ENCODE data around the gene EGR2.

EGR2 gene

DNA sequence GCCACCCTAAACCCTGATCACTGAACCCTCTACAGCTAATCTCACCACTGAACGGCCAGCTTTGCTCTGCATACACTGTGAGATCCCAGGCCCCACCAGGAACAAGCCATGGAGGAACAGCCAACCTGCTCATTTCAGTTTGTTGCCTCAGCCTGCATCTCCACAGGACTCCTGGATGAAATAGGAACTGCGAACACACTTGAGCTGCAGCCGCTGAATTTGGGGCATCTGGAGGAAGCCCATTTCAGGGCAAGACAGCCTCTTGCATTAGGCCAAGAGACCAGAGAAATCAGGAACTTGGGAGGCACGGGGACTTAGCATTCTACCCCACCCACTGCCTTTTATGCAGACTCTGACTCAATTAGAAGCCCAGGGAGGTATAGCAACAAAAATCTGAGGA is 14.5 kb upstream of the EGR2 start:
- no peak overlapping the region for H3K4me2 ChIP-seq (ENCODE audit: insufficient read depth, low read length, poor library complexity, severe bottlenecking)
- H3K27ac ChIP-seq (replicated peaks; ENCODE audit: low read length): no peak overlapping the region
- no peaks in the 10 kb centered on the region for H3K4me1 ChIP-seq (ENCODE audit: control insufficient read depth in 2 of 2, insufficient read depth in 1 of 2, low read depth in 1 of 2, low read length in 2 of 2)
- H3K18ac ChIP-seq (ENCODE audit: low read length): no peak overlapping the region
- WGBS, 2 donors (ENCODE audit: extremely low coverage in 2 of 2, insufficient read length in 2 of 2, insufficient replicate concordance in 1 of 2): no CpG with 5 or more reads among the region's 4 CpGs
- no peak overlapping the region for H3K23ac ChIP-seq (ENCODE audit: low read depth, low read length, poor library complexity)
- H3K79me1 ChIP-seq (ENCODE audit: low read depth, low read length): no peaks in the 10 kb centered on the region
- H2BK5ac ChIP-seq (ENCODE audit: low read length): no peak overlapping the region
- peaks cover 0 to 12% (median 0%) of the 10 kb centered on the region in 3 experiments for H3K27me3 ChIP-seq (ENCODE audit: control insufficient read depth in 3 of 3, insufficient read depth in 3 of 3, low read depth in 1 of 3, low read length in 3 of 3)
- no peak overlapping the region for H3K4ac ChIP-seq (ENCODE audit: low read length)
- peak overlapping the region; percentile 55 for H2BK15ac ChIP-seq (ENCODE audit: low read length)
- no peak overlapping the region for H3K14ac ChIP-seq (ENCODE audit: low read length)
- H3K9me3 ChIP-seq (replicated peaks in 1 of 2; ENCODE audit: control insufficient read depth in 2 of 2, insufficient read depth in 1 of 2, low read depth in 1 of 2, low read length in 2 of 2): no peaks in the 10 kb centered on the region
- H2BK120ac ChIP-seq (ENCODE audit: low read depth, low read length): no peak overlapping the region
- H3K9ac ChIP-seq (ENCODE audit: low read depth, low read length, poor library complexity): no peak overlapping the region
- no peak overlapping the region for H4K91ac ChIP-seq (ENCODE audit: low read depth, low read length, poor library complexity)
- H2BK12ac ChIP-seq (ENCODE audit: low read length): no peak overlapping the region
- no peak overlapping the region for H4K8ac ChIP-seq (ENCODE audit: low read depth, low read length)
- no peak overlapping the region for H2AK5ac ChIP-seq (ENCODE audit: low read depth, low read length)
- no peaks in the 10 kb centered on the region for H3K36me3 ChIP-seq (replicated peaks in 1 of 2; ENCODE audit: control insufficient read depth in 2 of 2, insufficient read depth in 2 of 2, low read length in 2 of 2)
- peak overlapping the region; percentile 47 for H2AFZ ChIP-seq (ENCODE audit: low read length)
- no peak for DNase-seq (ENCODE audit: low spot score)
- no peak overlapping the region for H3K4me3 ChIP-seq (ENCODE audit: low read length in 2 of 2)

DNA sequence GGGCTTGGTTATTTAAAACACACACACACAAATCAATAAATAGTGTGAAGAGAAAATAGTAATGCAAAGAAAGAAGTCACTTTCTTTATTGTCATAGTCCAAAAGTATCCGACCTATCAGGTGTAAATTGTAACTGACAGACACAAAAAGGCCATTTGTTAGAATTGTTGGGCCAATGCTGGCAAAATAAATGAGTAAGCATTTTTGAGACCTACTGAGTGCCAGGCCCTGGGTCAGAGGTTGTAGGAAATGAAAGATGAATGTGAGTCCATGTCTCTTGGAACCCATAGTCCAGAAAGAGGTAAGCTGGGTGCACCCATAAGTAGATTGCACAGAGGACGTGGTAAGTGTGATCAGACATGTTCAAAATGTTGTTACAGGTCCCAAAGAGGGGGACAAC is 13.5 kb upstream of the EGR2 start:
- no peak overlapping the region for H3K14ac ChIP-seq (ENCODE audit: low read length)
- no peaks in the 10 kb centered on the region for H3K9me3 ChIP-seq (replicated peaks in 1 of 2; ENCODE audit: control insufficient read depth in 2 of 2, insufficient read depth in 1 of 2, low read depth in 1 of 2, low read length in 2 of 2)
- H4K91ac ChIP-seq (ENCODE audit: low read depth, low read length, poor library complexity): no peak overlapping the region
- H3K18ac ChIP-seq (ENCODE audit: low read length): no peak overlapping the region
- no peak overlapping the region for H2BK15ac ChIP-seq (ENCODE audit: low read length)
- no peak overlapping the region for H2AFZ ChIP-seq (ENCODE audit: low read length)
- no peak overlapping the region for H3K4me2 ChIP-seq (ENCODE audit: insufficient read depth, low read length, poor library complexity, severe bottlenecking)
- H2BK5ac ChIP-seq (ENCODE audit: low read length): no peak overlapping the region
- no peak overlapping the region for H3K9ac ChIP-seq (ENCODE audit: low read depth, low read length, poor library complexity)
- no CpG with 5 or more reads among the region's 2 CpGs for WGBS, 2 donors (ENCODE audit: extremely low coverage in 2 of 2, insufficient read length in 2 of 2, insufficient replicate concordance in 1 of 2)
- H2AK5ac ChIP-seq (ENCODE audit: low read depth, low read length): no peak overlapping the region
- no peak overlapping the region for H3K27ac ChIP-seq (replicated peaks; ENCODE audit: low read length)
- no peak overlapping the region for H4K8ac ChIP-seq (ENCODE audit: low read depth, low read length)
- DNase-seq (ENCODE audit: low spot score): no peak
- no peak overlapping the region for H2BK12ac ChIP-seq (ENCODE audit: low read length)
- no peaks in the 10 kb centered on the region for H3K79me1 ChIP-seq (ENCODE audit: low read depth, low read length)
- H3K4me1 ChIP-seq (ENCODE audit: control insufficient read depth in 2 of 2, insufficient read depth in 1 of 2, low read depth in 1 of 2, low read length in 2 of 2): no peaks in the 10 kb centered on the region
- peaks cover 0 to 12% (median 0%) of the 10 kb centered on the region in 3 experiments for H3K27me3 ChIP-seq (ENCODE audit: control insufficient read depth in 3 of 3, insufficient read depth in 3 of 3, low read depth in 1 of 3, low read length in 3 of 3)
- no peaks in the 10 kb centered on the region for H3K36me3 ChIP-seq (replicated peaks in 1 of 2; ENCODE audit: control insufficient read depth in 2 of 2, insufficient read depth in 2 of 2, low read length in 2 of 2)
- no peak overlapping the region for H3K4me3 ChIP-seq (ENCODE audit: low read length in 2 of 2)
- H3K23ac ChIP-seq (ENCODE audit: low read depth, low read length, poor library complexity): no peak overlapping the region
- H2BK120ac ChIP-seq (ENCODE audit: low read depth, low read length): no peak overlapping the region
- H3K4ac ChIP-seq (ENCODE audit: low read length): no peak overlapping the region

DNA sequence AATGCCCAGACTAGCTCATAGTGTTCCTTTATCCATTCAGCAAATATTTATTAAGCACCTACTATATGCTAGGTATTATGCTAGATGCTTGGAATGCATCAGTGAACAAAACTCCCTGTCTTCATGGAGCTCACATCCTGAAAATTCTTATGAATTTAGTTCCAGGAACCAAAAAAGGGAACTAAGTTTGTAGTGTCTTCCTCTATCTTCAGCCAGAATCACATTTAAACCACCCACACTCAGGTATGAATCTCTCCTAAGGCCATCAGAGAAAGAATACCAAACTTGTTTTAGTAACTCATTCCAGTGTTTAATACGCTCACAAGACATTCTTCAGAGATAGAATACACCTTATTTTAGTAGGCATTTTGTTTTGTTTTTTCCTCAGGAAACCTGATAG is 10.1 kb upstream of the EGR2 start:
- no peak overlapping the region for H3K9ac ChIP-seq (ENCODE audit: low read depth, low read length, poor library complexity)
- no peak overlapping the region for H3K27ac ChIP-seq (replicated peaks; ENCODE audit: low read length)
- WGBS, 2 donors (ENCODE audit: extremely low coverage in 2 of 2, insufficient read length in 2 of 2, insufficient replicate concordance in 1 of 2): no CpG with 5 or more reads among the region's 1 CpG
- no peak overlapping the region for H3K4me3 ChIP-seq (ENCODE audit: low read length in 2 of 2)
- H3K9me3 ChIP-seq (replicated peaks in 1 of 2; ENCODE audit: control insufficient read depth in 2 of 2, insufficient read depth in 1 of 2, low read depth in 1 of 2, low read length in 2 of 2): no peaks in the 10 kb centered on the region
- no peak overlapping the region for H3K18ac ChIP-seq (ENCODE audit: low read length)
- no peak overlapping the region for H4K8ac ChIP-seq (ENCODE audit: low read depth, low read length)
- H3K4ac ChIP-seq (ENCODE audit: low read length): no peak overlapping the region
- H3K23ac ChIP-seq (ENCODE audit: low read depth, low read length, poor library complexity): no peak overlapping the region
- no peaks in the 10 kb centered on the region for H3K4me1 ChIP-seq (ENCODE audit: control insufficient read depth in 2 of 2, insufficient read depth in 1 of 2, low read depth in 1 of 2, low read length in 2 of 2)
- H4K91ac ChIP-seq (ENCODE audit: low read depth, low read length, poor library complexity): no peak overlapping the region
- H2BK15ac ChIP-seq (ENCODE audit: low read length): no peak overlapping the region
- no peak overlapping the region for H2AFZ ChIP-seq (ENCODE audit: low read length)
- peaks cover 0 to 23% (median 0%) of the 10 kb centered on the region in 3 experiments for H3K27me3 ChIP-seq (ENCODE audit: control insufficient read depth in 3 of 3, insufficient read depth in 3 of 3, low read depth in 1 of 3, low read length in 3 of 3)
- no peak overlapping the region for H2BK12ac ChIP-seq (ENCODE audit: low read length)
- H3K36me3 ChIP-seq (replicated peaks in 1 of 2; ENCODE audit: control insufficient read depth in 2 of 2, insufficient read depth in 2 of 2, low read length in 2 of 2): no peaks in the 10 kb centered on the region
- no peak overlapping the region for H2AK5ac ChIP-seq (ENCODE audit: low read depth, low read length)
- H2BK120ac ChIP-seq (ENCODE audit: low read depth, low read length): no peak overlapping the region
- H3K14ac ChIP-seq (ENCODE audit: low read length): no peak overlapping the region
- no peaks in the 10 kb centered on the region for H3K79me1 ChIP-seq (ENCODE audit: low read depth, low read length)
- no peak overlapping the region for H2BK5ac ChIP-seq (ENCODE audit: low read length)
- no peak overlapping the region for H3K4me2 ChIP-seq (ENCODE audit: insufficient read depth, low read length, poor library complexity, severe bottlenecking)
- no peak for DNase-seq (ENCODE audit: low spot score)

DNA sequence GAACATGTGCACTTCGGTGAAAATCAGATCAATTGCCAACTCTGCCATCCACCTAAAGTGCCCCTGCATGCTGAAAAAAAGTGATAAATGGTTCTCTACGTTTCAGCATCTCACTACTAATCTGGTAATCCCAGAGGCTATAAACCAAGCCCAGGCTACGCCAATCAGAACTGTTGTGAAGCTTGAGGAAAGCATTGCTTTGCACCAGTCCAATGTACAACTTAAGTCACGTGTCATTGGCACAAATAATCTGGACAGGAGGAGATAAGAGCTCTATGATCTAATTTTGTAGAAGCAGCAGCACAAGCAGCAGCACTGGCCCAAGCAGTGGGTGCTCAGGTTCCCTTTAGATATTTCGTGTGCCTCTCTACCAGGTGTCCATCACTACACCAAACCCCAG is 4.4 kb upstream of the EGR2 start:
- H3K27ac ChIP-seq (replicated peaks; ENCODE audit: low read length): no peak overlapping the region
- H2AFZ ChIP-seq (ENCODE audit: low read length): no peak overlapping the region
- no peak overlapping the region for H4K8ac ChIP-seq (ENCODE audit: low read depth, low read length)
- H3K4me2 ChIP-seq (ENCODE audit: insufficient read depth, low read length, poor library complexity, severe bottlenecking): no peak overlapping the region
- H2BK15ac ChIP-seq (ENCODE audit: low read length): no peak overlapping the region
- no peak overlapping the region for H3K4me3 ChIP-seq (ENCODE audit: low read length in 2 of 2)
- H4K91ac ChIP-seq (ENCODE audit: low read depth, low read length, poor library complexity): no peak overlapping the region
- H3K23ac ChIP-seq (ENCODE audit: low read depth, low read length, poor library complexity): no peak overlapping the region
- H3K9ac ChIP-seq (ENCODE audit: low read depth, low read length, poor library complexity): no peak overlapping the region
- no peak overlapping the region for H2BK120ac ChIP-seq (ENCODE audit: low read depth, low read length)
- H3K18ac ChIP-seq (ENCODE audit: low read length): no peak overlapping the region
- no peaks in the 10 kb centered on the region for H3K79me1 ChIP-seq (ENCODE audit: low read depth, low read length)
- no peak overlapping the region for H3K14ac ChIP-seq (ENCODE audit: low read length)
- H3K27me3 ChIP-seq (ENCODE audit: control insufficient read depth in 3 of 3, insufficient read depth in 3 of 3, low read depth in 1 of 3, low read length in 3 of 3): peaks cover 14 to 41% (median 37%) of the 10 kb centered on the region in 3 experiments
- H3K36me3 ChIP-seq (replicated peaks in 1 of 2; ENCODE audit: control insufficient read depth in 2 of 2, insufficient read depth in 2 of 2, low read length in 2 of 2): no peaks in the 10 kb centered on the region
- WGBS, 2 donors (ENCODE audit: extremely low coverage in 2 of 2, insufficient read length in 2 of 2, insufficient replicate concordance in 1 of 2): no CpG with 5 or more reads among the region's 5 CpGs
- H3K4me1 ChIP-seq (ENCODE audit: control insufficient read depth in 2 of 2, insufficient read depth in 1 of 2, low read depth in 1 of 2, low read length in 2 of 2): peaks cover 5 to 9% of the 10 kb centered on the region in 2 donors
- no peak overlapping the region for H2AK5ac ChIP-seq (ENCODE audit: low read depth, low read length)
- no peak for DNase-seq (ENCODE audit: low spot score)
- no peak overlapping the region for H2BK12ac ChIP-seq (ENCODE audit: low read length)
- no peak overlapping the region for H3K4ac ChIP-seq (ENCODE audit: low read length)
- no peak overlapping the region for H2BK5ac ChIP-seq (ENCODE audit: low read length)
- H3K9me3 ChIP-seq (replicated peaks in 1 of 2; ENCODE audit: control insufficient read depth in 2 of 2, insufficient read depth in 1 of 2, low read depth in 1 of 2, low read length in 2 of 2): peaks cover 0 to 4% of the 10 kb centered on the region in 2 donors
